ENCODE results near the gene HMOX1.
"Not testable (repeated sequence)": the region's sequence is repeated elsewhere in the genome, so short reads cannot be mapped to it uniquely, and the experiment has no call there.

HMOX1 gene

GRCh38 chr22:35350539-35351503, 30.1 kb upstream of the HMOX1 start:
- peak; percentile 62 for DNase-seq

GRCh38 chr22:35352214-35353111, 28.4 kb upstream of the HMOX1 start:
- DNase-seq, result no peak

GRCh38 chr22:35353318-35353717, 27.6 kb upstream of the HMOX1 start:
- no peak for DNase-seq

- DNase-seq, result no peak
Observed at GRCh38 chr22:35354068-35354467, 26.8 kb upstream of the HMOX1 start.

- no peak for DNase-seq
Observed at GRCh38 chr22:35357883-35358621, 22.8 kb upstream of the HMOX1 start.

GRCh38 chr22:35359380-35360065, 21.4 kb upstream of the HMOX1 start:
- no peak for DNase-seq

- no peak for DNase-seq
Observed at GRCh38 chr22:35361001-35361558, 19.8 kb upstream of the HMOX1 start.

GRCh38 chr22:35363566-35364086, 17.3 kb upstream of the HMOX1 start:
- DNase-seq, result no peak

GRCh38 chr22:35364230-35364629, 16.7 kb upstream of the HMOX1 start:
- not testable (repeated sequence) for DNase-seq

- no peak for DNase-seq
Observed at GRCh38 chr22:35367331-35367886, 13.5 kb upstream of the HMOX1 start.

GRCh38 chr22:35368386-35368785, 12.5 kb upstream of the HMOX1 start:
- no peak for DNase-seq

GRCh38 chr22:35369996-35370395, 10.9 kb upstream of the HMOX1 start:
- DNase-seq, result no peak

- no peak for DNase-seq
Observed at GRCh38 chr22:35373781-35374180, 7.1 kb upstream of the HMOX1 start.

GRCh38 chr22:35375031-35375430, 5.9 kb upstream of the HMOX1 start:
- DNase-seq, result no peak

GRCh38 chr22:35375526-35375925, 5.4 kb upstream of the HMOX1 start:
- DNase-seq, result no peak

GRCh38 chr22:35376728-35377472, 4.0 kb upstream of the HMOX1 start:
- peak; percentile 3 for DNase-seq

GRCh38 chr22:35377735-35378134, 3.2 kb upstream of the HMOX1 start:
- no peak for DNase-seq

GRCh38 chr22:35378621-35379020, 2.3 kb upstream of the HMOX1 start:
- no peak for DNase-seq

GRCh38 chr22:35379146-35379993, 1.5 kb upstream of the HMOX1 start:
- no peak for DNase-seq

GRCh38 chr22:35380013-35380412, 883 bp upstream of the HMOX1 start:
- no peak for DNase-seq
